Measurements from ENCODE around the gene TOMM40L.

- TF ChIP-seq CTCF (IDR thresholded peaks at IDR 0.05) (no peak), POLR2AphosphoS5 (IDR thresholded peaks at IDR 0.05) (peak in 3 of 4 donors; percentile 67 to 74 (median 70)), EP300 (IDR thresholded peaks at IDR 0.05) (no peak)
These were observed 10.8 kb upstream of the TOMM40L start, which contains the start of gene FCER1G for GRCh38 chr1:161215076-161215475.

Data from sigmoid colon (tissue), 4 donors.